GM19468 (cell line): ENCODE results near the gene FGF3.

Source experiments
- ATAC-seq: cut with Tn5 transposase; IDR thresholded peaks from one replicate; pipeline ENCODE4 v1.9.1; 2021; ENCODE audit warnings: mild to moderate bottlenecking, moderate library complexity, moderate number of reproducible peaks; ENCODE audit not compliant: unreplicated experiment; ENCODE audit errors: extremely low read depth

FGF3 gene

GRCh38 chr11:69825941-69826340, 6.7 kb upstream of the FGF3 start:
- ATAC-seq, result no peak

- no peak for ATAC-seq
Measured at GRCh38 chr11:69825037-69825834, 6.0 kb upstream of the FGF3 start.

GRCh38 chr11:69823641-69824265, 4.5 kb upstream of the FGF3 start:
- no peak for ATAC-seq

- ATAC-seq, result no peak
Measured at GRCh38 chr11:69822676-69823494, 3.7 kb upstream of the FGF3 start.

- no peak for ATAC-seq
Measured at GRCh38 chr11:69821511-69822040, 2.4 kb upstream of the FGF3 start.

- ATAC-seq, result no peak
Measured at GRCh38 chr11:69820441-69820840, 1.2 kb upstream of the FGF3 start.

- no peak for ATAC-seq
Measured at GRCh38 chr11:69819541-69820070, 390 bp upstream of the FGF3 start.

- ATAC-seq, result no peak
Measured at GRCh38 chr11:69818231-69818602, 999 bp downstream of the FGF3 start.

- no peak for ATAC-seq
Measured at GRCh38 chr11:69817265-69818230, 1.7 kb downstream of the FGF3 start.

- ATAC-seq, result no peak
Measured at GRCh38 chr11:69816671-69817070, 2.5 kb downstream of the FGF3 start.

GRCh38 chr11:69815973-69816372, 3.2 kb downstream of the FGF3 start:
- no peak for ATAC-seq

GRCh38 chr11:69814902-69815301, 4.3 kb downstream of the FGF3 start:
- no peak for ATAC-seq

- no peak for ATAC-seq
Measured at GRCh38 chr11:69814411-69814810, 4.8 kb downstream of the FGF3 start.

- ATAC-seq, result no peak
Measured at GRCh38 chr11:69813839-69814238, 5.4 kb downstream of the FGF3 start.

- ATAC-seq, result no peak
Measured at GRCh38 chr11:69812946-69813345, 6.3 kb downstream of the FGF3 start.

GRCh38 chr11:69812256-69812655, 7.0 kb downstream of the FGF3 start:
- no peak for ATAC-seq

GRCh38 chr11:69811431-69811830, 7.8 kb downstream of the FGF3 start:
- ATAC-seq, result no peak

GRCh38 chr11:69810289-69811118, 8.7 kb downstream of the FGF3 start:
- no peak for ATAC-seq

GRCh38 chr11:69808667-69809086, 10.5 kb downstream of the FGF3 start:
- ATAC-seq, result no peak
